Upper lobe of left lung (tissue), 4 donors: Measurements from ENCODE around the gene DDAH1.

Experiments
- POLR2A ChIP-seq, 4 donors: fragments of 450-650 bp; IDR thresholded peaks; one replicate each; pipeline ENCODE4 v1.5.1; 2016 to 2017; ENCODE audit warnings: antibody characterized with exemption in 4 of 4, mild to moderate bottlenecking in 2 of 4
- POLR2AphosphoS5 ChIP-seq, 2 donors: sonication (generic); formaldehyde crosslinking; IDR thresholded peaks; one replicate each; pipeline ENCODE4 v1.5.1; 2017; ENCODE audit warnings: antibody characterized with exemption in 2 of 2
- TF ChIP-seq, protein P1 (sequence below), 6 experiments: fragments of 450-650 bp in 4 of 6; fragments of 200-600 bp in 2 of 6; sonication (generic) in 2 of 6; IDR thresholded peaks; one replicate each; pipeline ENCODE4 v1.5.1; 2016 to 2019; ENCODE audit warnings: antibody characterized with exemption in 6 of 6

DNA sequence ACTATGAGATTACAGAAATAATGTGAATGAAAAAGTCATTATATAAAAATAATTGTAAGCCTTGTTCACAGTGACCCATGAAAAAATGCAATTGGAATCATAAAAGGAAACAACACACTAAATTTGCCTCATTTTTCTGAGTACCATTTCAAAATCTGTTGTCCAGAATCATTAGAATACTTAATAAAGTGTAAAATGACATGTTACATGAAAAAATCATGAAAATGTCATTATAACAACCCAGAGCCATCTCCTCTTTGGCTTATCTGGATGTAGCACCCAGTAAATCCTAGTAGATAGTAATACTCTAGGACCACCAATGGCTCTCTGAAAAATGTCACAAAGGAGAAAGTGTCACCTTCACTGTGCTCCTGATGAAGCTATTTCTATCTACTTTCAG, 76.5 kb downstream of the DDAH1 start:
- TF ChIP-seq, protein P1, sequence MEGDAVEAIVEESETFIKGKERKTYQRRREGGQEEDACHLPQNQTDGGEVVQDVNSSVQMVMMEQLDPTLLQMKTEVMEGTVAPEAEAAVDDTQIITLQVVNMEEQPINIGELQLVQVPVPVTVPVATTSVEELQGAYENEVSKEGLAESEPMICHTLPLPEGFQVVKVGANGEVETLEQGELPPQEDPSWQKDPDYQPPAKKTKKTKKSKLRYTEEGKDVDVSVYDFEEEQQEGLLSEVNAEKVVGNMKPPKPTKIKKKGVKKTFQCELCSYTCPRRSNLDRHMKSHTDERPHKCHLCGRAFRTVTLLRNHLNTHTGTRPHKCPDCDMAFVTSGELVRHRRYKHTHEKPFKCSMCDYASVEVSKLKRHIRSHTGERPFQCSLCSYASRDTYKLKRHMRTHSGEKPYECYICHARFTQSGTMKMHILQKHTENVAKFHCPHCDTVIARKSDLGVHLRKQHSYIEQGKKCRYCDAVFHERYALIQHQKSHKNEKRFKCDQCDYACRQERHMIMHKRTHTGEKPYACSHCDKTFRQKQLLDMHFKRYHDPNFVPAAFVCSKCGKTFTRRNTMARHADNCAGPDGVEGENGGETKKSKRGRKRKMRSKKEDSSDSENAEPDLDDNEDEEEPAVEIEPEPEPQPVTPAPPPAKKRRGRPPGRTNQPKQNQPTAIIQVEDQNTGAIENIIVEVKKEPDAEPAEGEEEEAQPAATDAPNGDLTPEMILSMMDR (IDR thresholded peaks at IDR 0.05) = no peak
- TF ChIP-seq POLR2A (IDR thresholded peaks at IDR 0.05) (no peak), POLR2AphosphoS5 (IDR thresholded peaks at IDR 0.05) (no peak)
